Measurements from ENCODE around the gene GRIK4.

DNA sequence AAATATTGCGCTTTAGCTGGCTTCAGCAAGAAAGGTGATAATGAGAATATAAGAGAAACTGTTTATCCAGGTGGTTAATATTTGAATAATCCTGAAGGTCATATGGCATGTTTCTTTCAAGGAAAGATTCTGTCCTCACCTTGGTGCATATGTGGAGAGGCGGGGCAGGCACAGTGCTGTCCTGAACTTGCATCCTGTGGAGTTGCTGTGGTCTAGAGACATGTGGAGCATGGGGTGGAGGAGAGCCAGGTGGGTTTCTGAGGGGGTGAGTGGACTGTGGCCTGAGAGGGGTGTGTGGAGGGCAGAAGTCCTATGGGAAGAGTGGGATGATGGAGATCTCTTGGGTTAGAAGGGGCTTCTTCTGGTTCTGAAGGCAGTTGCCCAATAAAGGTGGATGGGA lies 65.5 kb downstream of the GRIK4 start:
- TF ChIP-seq POLR2A (IDR thresholded peaks at IDR 0.05), result no peak
- TF ChIP-seq EP300 (IDR thresholded peaks at IDR 0.05), result no peak
- TF ChIP-seq, protein P1, sequence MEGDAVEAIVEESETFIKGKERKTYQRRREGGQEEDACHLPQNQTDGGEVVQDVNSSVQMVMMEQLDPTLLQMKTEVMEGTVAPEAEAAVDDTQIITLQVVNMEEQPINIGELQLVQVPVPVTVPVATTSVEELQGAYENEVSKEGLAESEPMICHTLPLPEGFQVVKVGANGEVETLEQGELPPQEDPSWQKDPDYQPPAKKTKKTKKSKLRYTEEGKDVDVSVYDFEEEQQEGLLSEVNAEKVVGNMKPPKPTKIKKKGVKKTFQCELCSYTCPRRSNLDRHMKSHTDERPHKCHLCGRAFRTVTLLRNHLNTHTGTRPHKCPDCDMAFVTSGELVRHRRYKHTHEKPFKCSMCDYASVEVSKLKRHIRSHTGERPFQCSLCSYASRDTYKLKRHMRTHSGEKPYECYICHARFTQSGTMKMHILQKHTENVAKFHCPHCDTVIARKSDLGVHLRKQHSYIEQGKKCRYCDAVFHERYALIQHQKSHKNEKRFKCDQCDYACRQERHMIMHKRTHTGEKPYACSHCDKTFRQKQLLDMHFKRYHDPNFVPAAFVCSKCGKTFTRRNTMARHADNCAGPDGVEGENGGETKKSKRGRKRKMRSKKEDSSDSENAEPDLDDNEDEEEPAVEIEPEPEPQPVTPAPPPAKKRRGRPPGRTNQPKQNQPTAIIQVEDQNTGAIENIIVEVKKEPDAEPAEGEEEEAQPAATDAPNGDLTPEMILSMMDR (IDR thresholded peaks at IDR 0.05), result no peak
